ENCODE measurements around the gene KCNQ5.

KCNQ5 gene

GRCh38 chr6:72810571-72811280, 188.9 kb downstream of the KCNQ5 start:
- Histone ChIP-seq H3K9me3 (ENCODE audit: insufficient read depth, low read length) (no peaks in the 10 kb centered on the region), H3K36me3 (replicated peaks; ENCODE audit: low read depth, low read length) (no peaks in the 10 kb centered on the region), H2AFZ (ENCODE audit: low read depth, low read length) (no peak overlapping the region), H3K4me1 (ENCODE audit: low read length) (no peaks in the 10 kb centered on the region), H3K4me3 (ENCODE audit: low read length) (no peak overlapping the region), H4K20me1 (ENCODE audit: insufficient read depth, low read length) (no peaks in the 10 kb centered on the region), H3K4me2 (ENCODE audit: low read length) (no peak overlapping the region), H3K27me3 (ENCODE audit: low read depth, low read length) (no peaks in the 10 kb centered on the region), H3K9ac (ENCODE audit: low read length) (no peak overlapping the region), H3K27ac (ENCODE audit: low read length) (no peak overlapping the region), H3K79me2 (ENCODE audit: low read length) (no peaks in the 10 kb centered on the region)
- TF ChIP-seq CTCF (IDR thresholded peaks at IDR 0.05; ENCODE audit: low read depth, low read length) (no peak), EZH2phosphoT487 (IDR thresholded peaks at IDR 0.05; ENCODE audit: low read depth) (no peak)

- H4K20me1 ChIP-seq (ENCODE audit: insufficient read depth, low read length): no peaks in the 10 kb centered on the region
- no peaks in the 10 kb centered on the region for H3K79me2 ChIP-seq (ENCODE audit: low read length)
- H3K36me3 ChIP-seq (replicated peaks; ENCODE audit: low read depth, low read length): no peaks in the 10 kb centered on the region
- H3K27ac ChIP-seq (ENCODE audit: low read length): no peak overlapping the region
- H3K9me3 ChIP-seq (ENCODE audit: insufficient read depth, low read length): no peaks in the 10 kb centered on the region
- H3K27me3 ChIP-seq (ENCODE audit: low read depth, low read length): no peaks in the 10 kb centered on the region
- H3K4me1 ChIP-seq (ENCODE audit: low read length): no peaks in the 10 kb centered on the region
- H3K4me3 ChIP-seq (ENCODE audit: low read length): no peak overlapping the region
- no peak overlapping the region for H2AFZ ChIP-seq (ENCODE audit: low read depth, low read length)
- H3K4me2 ChIP-seq (ENCODE audit: low read length): no peak overlapping the region
- TF ChIP-seq EZH2phosphoT487 (IDR thresholded peaks at IDR 0.05; ENCODE audit: low read depth): no peak
- H3K9ac ChIP-seq (ENCODE audit: low read length): no peak overlapping the region
Measured at GRCh38 chr6:72811971-72812421, 190.1 kb downstream of the KCNQ5 start.

GRCh38 chr6:72813807-72814596, 192.1 kb downstream of the KCNQ5 start:
- no peaks in the 10 kb centered on the region for H4K20me1 ChIP-seq (ENCODE audit: insufficient read depth, low read length)
- no peaks in the 10 kb centered on the region for H3K4me1 ChIP-seq (ENCODE audit: low read length)
- H3K79me2 ChIP-seq (ENCODE audit: low read length): no peaks in the 10 kb centered on the region
- H3K9me3 ChIP-seq (ENCODE audit: insufficient read depth, low read length): no peaks in the 10 kb centered on the region
- H3K4me3 ChIP-seq (ENCODE audit: low read length): no peak overlapping the region
- H2AFZ ChIP-seq (ENCODE audit: low read depth, low read length): no peak overlapping the region
- no peak overlapping the region for H3K9ac ChIP-seq (ENCODE audit: low read length)
- no peaks in the 10 kb centered on the region for H3K36me3 ChIP-seq (replicated peaks; ENCODE audit: low read depth, low read length)
- H3K4me2 ChIP-seq (ENCODE audit: low read length): no peak overlapping the region
- no peaks in the 10 kb centered on the region for H3K27me3 ChIP-seq (ENCODE audit: low read depth, low read length)
- no peak overlapping the region for H3K27ac ChIP-seq (ENCODE audit: low read length)
- TF ChIP-seq CTCF (IDR thresholded peaks at IDR 0.05; ENCODE audit: low read depth, low read length) (no peak), EZH2phosphoT487 (IDR thresholded peaks at IDR 0.05; ENCODE audit: low read depth) (no peak)

GRCh38 chr6:72816022-72816421, 194.2 kb downstream of the KCNQ5 start:
- H3K27ac ChIP-seq (ENCODE audit: low read length): no peak overlapping the region
- no peaks in the 10 kb centered on the region for H4K20me1 ChIP-seq (ENCODE audit: insufficient read depth, low read length)
- no peaks in the 10 kb centered on the region for H3K4me1 ChIP-seq (ENCODE audit: low read length)
- H3K79me2 ChIP-seq (ENCODE audit: low read length): no peaks in the 10 kb centered on the region
- no peak overlapping the region for H2AFZ ChIP-seq (ENCODE audit: low read depth, low read length)
- no peaks in the 10 kb centered on the region for H3K27me3 ChIP-seq (ENCODE audit: low read depth, low read length)
- no peak overlapping the region for H3K4me2 ChIP-seq (ENCODE audit: low read length)
- no peaks in the 10 kb centered on the region for H3K36me3 ChIP-seq (replicated peaks; ENCODE audit: low read depth, low read length)
- no peaks in the 10 kb centered on the region for H3K9me3 ChIP-seq (ENCODE audit: insufficient read depth, low read length)
- no peak overlapping the region for H3K4me3 ChIP-seq (ENCODE audit: low read length)
- no peak overlapping the region for H3K9ac ChIP-seq (ENCODE audit: low read length)
- TF ChIP-seq CTCF (IDR thresholded peaks at IDR 0.05; ENCODE audit: low read depth, low read length): no peak
